ENCODE results near the gene FOXR1.
"Not testable (repeated sequence)": the region's sequence is repeated elsewhere in the genome, so short reads cannot be mapped to it uniquely, and the experiment has no call there.

The FOXR1 gene

DNA sequence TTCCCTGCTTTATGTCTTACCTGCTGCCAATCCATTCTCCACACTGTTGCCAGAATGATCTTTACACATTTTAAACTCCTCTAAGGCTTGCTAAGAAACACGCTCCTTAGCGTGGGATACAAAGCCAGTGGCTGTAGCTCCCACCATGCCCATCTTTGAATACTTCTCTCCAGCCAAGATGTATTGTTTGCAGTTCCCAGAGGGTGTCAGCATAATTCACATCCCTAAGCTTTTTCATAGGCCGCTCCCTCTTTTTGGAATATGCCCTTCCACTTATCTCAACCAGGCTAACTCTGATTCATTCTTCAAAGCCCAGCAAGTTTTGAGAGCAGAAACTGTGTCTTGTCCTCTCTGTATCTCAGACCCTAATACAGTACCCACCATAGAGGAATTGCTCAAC lies 23.6 kb upstream of the FOXR1 start:
- no peak for DNase-seq

DNA sequence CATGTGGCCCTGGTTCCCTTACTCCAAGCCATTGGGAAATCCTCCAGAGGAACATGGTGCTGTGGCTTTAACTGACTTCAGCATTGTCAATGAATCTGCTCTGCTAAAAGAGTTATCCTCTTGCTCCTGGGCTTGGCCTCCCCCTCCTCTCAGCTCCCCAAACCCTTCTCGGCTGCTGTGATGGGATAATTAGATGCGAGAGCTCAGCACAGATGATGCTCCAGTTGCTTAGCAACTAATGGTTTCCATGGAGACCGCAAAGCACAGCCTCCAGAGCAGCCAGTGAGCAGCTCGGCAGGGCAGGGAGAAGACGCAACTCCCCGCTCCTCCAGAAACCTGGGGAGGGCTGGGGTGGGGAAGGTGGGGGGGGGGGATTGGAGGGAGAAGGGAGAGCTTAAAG lies 18.3 kb upstream of the FOXR1 start:
- peak; percentile 29 for DNase-seq

DNA sequence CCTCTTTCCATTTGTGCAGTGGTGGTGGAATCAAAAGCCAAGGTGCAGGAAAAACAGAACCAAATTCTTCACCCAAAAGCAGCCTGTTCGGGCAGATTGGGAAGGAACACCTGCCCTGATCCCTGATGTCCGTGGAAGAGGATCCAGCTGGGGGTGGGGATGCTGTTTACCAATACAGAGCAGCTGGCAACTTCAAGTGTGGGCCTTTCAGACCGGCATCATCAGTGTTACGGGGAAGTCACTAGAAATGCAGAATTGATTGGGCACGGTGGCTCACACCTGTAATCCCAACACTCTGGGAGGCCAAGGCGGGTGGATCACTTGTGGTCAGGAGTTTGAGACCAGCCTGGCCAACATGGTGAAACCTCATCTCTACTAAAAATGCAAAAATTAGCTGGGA lies 17.6 kb upstream of the FOXR1 start:
- DNase-seq: not testable (repeated sequence)

DNA sequence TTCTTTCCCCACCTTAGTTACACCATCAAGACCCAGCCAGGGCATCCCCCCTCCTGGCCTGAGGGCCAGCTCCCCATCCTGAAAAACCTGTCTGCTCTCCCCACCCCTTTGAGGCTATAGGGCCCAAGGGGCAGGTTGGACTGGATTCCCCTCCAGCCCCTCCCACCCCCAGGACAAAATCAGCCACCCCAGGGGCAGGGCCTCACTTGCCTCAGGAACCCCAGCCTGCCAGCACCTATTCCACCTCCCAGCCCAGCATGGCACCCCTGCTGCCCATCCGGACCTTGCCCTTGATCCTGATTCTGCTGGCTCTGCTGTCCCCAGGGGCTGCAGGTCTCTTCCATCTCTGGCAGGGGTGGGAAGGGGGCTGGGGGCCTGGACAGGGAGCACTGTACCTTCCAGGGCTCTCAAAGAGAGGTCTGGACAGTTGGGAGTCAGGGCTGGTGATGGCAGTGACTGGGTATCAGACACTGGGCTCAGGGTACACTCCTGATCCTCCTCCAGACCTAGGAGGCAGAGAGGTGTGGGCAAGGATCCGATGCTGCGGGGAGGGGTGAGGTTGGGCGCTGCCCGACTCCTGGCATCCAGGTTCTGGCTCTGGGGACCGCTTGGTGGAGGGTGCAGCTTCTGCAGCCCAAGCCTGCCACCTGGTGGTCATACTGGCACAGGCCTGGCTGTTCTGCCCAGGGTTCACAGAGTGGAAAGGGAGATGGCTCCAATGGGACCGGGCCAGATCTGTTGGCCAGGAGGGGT lies 15.3 kb upstream of the FOXR1 start, which contains the start of gene UPK2:
TSS of gene UPK2 (plus strand) at position 205 of the 753 bp plus-strand sequence. CDS start at position 258, 53 bp downstream.
- peak; percentile 76 for DNase-seq

DNA sequence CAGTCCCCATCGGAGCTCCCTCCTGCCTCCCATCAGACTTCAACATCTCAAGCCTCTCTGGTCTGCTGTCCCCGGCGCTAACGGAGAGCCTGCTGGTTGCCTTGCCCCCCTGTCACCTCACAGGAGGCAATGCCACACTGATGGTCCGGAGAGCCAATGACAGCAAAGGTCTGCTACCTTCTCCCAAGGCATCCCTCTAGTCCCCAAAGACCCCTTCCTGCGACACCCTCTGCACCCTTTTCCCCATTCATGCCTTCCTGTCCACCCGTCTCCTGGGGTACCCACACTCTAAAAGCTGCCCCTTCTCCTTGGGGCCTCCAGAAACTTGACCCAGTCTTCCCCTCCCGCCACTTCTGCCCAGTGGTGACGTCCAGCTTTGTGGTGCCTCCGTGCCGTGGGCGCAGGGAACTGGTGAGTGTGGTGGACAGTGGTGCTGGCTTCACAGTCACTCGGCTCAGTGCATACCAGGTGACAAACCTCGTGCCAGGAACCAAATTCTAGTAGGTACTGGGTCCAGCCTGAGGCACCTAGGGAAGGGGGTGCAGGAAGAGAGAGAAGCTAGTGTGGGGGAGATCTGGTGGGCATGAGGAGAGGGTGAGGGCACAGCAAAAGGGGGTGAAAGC lies 14.6 kb upstream of the FOXR1 start:
- DNase-seq: no peak

DNA sequence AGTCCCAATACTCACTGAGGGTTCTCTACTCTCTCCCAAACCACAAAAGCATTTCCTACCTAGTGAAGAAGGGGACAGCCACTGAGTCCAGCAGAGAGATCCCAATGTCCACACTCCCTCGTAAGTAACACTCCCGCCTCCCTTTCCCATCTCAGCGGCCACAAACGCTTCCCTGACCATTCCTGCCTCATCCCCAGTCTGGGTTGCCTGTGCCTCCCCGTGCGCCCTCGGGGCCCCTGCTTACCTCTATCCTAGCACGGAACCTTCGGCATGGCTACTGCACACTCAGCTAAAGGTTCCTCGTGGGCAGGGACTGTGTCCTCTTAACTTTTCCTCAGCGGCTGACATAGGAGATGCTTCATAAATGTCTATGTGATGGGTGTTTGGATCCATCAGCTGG lies 14.0 kb upstream of the FOXR1 start:
- DNase-seq: no peak

DNA sequence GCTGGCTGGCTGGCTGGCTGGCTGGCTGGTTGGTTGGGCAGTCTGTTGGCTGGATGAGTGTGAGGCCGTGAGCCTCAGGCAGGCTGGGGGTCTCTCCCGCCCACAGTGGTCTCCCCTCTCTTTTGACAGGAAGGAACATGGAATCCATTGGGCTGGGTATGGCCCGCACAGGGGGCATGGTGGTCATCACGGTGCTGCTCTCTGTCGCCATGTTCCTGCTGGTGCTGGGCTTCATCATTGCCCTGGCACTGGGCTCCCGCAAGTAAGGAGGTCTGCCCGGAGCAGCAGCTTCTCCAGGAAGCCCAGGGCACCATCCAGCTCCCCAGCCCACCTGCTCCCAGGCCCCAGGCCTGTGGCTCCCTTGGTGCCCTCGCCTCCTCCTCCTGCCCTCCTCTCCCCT lies 13.6 kb upstream of the FOXR1 start:
- no peak for DNase-seq

DNA sequence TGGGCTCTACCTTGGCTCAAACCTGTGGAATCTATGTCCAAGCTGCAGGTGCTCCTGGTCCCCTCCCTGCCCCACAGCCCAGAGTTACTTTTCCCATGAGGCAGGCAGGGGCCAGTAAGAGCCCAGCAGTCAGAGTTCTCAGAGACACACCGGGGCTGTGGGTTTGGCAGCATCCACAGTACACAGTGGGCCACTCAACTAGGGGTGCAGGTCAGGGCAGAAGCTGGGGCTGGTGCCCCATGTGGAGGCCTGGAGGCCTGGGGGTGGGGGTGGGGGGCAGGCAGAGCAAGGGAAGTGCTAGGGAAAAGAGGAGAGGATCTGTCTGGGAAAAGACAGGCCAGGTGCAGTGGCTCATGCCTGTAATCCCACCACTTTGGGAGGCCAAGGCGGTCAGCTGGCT lies 13.0 kb upstream of the FOXR1 start:
- no peak for DNase-seq

DNA sequence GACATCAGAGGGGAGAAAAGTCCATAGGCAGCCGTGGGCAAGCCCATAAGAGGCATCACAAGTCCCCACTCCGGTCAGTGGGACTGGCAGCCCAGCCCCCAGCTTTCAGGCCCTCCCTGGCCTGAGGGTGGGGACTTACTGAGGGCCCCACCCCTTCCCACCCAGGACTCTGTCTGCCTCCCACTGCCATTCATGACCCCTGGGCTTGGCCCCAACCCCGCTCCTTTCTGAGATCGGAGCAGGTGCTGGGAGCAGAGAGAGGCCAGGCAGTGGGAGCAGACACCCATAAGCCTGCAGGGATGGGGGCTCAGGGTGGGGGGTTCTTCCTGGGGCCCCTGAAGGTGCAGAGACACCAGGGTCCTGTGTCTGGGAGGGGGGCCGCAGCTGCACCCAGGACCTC lies 10.4 kb upstream of the FOXR1 start:
- no peak for DNase-seq

DNA sequence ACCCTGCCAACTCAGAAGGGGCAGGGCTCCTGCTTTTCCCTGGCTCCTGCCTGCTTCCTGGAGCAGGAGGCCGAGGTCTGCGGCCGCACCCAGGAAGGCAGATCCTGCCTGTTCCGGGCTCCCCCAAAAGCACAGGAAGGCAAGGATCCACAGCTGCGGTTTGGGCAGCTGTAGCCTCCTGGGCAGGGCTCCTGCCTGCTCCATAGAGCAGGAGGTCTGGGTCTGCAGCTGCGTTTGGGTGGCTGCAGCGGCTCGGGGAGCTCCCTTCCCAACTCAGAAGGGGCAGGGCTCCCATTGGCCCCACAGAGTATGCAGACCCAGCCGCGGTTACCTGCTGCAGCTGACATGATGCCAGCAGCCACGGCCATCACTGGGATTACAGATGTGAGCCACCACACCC lies 10.0 kb upstream of the FOXR1 start:
- no peak for DNase-seq

DNA sequence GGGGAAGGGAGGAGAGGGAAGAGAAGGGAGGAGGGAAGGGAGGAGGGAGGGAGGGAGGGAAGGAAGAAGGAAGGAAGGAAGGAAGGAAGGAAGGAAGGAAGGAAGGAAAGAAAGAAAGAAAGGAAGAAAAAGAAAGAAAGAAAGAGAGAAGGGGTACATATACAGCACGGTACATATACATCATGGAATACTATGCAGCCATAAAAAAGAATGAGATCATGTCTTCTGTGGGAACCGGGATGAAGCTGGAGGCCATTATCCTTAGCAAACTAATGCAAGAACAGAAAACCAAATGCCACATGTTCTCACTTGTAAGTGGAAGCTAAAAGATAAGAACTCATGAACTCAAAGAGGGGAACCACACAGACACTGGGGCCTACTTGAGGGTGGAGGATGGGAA lies 2.1 kb upstream of the FOXR1 start:
- not testable (repeated sequence) for DNase-seq

DNA sequence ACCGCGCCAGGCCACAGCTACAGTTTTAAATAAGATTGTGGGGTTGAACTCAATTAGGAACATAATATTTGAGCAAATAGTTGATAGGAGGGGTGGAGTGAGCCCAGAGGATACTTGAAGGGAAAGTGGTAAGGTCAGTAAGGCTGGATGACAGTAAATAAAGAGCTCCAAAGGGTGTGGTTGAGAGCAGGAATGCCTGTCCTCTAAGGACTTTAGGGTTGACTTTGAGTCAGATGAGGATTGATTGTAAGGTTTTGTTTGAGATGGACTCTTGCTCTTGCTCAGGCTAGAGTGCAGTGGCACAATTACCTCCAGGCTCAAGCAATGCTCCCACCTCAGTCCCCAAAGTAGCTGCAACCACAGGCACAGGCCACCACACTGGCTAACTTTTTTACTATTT lies 2.4 kb downstream of the FOXR1 start:
- DNase-seq: no peak

DNA sequence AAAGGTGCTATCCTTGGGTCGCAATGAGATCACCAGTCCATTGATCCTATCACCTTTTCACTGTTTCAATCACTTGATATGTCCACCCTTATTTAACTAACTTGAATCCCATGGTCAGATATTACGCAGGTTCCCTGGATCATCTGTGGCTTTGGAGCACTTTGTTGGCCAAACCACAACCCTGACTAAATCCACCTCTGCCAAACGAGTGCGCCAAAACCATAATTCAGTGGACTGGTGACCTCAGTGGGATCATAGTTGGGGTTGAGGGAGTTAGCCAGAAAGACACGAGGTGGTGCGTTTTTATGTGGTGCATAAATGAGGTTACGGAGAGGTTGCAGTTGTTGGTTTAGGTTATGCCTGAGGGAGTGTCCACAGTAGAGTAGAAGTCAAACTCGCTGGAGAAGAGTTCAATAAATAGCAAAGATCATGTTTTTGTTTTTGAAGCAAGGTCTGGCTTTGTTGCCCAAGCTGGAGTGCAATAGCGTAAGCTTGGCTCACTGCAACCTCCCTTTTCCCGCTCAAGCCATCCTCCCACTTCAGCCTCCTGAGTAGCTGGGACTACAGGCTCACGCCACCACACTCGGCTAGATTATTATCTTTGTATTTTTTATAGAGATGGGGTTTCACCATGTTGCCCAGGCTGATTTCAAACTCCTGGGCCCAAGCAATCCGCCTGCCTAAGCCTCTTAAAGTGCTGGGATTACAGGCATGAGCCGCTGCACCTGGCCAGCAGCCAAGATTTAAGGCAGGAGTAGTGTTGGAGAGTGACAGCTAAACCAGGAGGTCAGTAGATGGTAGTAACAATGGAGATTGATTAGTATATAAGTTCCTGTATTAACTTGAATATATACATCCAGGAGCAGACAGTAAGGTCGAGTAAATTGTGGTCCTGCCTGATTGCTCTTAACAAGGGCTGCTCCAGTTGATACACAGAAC lies 4.5 kb downstream of the FOXR1 start:
- no peak for DNase-seq

DNA sequence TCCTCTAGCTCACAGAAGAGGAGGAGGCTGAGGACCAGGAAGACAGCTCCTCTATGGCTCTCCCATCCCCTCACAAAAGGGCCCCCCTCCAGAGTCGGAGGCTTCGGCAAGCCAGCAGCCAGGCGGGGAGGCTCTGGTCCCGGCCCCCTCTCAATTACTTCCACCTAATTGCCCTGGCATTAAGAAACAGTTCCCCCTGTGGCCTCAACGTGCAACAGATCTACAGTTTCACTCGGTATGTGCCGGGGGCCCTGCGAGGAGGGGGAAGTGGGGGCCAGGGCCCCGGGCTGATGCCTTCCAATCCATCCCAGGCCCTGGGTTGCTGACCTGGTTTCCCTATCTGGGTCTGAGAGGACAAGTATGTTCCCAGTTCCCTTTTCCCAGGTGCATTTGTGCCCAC lies 7.9 kb downstream of the FOXR1 start:
- no peak for DNase-seq

DNA sequence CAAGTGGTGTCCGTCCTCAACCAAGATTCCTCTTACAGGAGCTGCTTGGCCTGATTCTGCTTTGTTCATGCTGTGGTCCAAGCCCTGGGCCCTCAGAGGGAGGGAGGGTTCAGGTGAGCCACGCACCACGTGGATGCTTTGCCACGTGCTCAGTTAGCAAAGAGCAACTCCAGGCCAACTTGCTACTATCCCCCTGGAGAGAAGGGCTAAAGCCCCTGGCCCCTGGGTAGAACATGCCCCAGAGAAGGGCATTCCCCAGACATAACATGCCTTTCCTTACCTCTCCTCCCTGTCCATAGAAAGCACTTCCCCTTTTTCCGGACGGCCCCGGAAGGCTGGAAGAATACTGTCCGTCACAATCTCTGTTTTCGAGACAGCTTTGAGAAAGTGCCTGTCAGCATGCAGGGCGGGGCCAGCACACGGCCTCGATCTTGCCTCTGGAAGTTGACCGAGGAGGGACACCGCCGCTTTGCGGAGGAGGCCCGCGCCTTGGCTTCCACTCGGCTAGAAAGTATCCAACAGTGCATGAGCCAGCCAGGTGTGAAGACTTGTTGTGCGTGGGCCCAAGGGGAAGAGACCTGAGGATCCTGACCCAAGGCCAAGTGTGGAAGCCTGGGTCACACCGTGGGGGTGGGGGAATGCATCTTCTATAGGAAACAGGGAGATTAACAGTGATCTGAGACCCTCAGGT lies 8.8 kb downstream of the FOXR1 start:
- DNase-seq: no peak

DNA sequence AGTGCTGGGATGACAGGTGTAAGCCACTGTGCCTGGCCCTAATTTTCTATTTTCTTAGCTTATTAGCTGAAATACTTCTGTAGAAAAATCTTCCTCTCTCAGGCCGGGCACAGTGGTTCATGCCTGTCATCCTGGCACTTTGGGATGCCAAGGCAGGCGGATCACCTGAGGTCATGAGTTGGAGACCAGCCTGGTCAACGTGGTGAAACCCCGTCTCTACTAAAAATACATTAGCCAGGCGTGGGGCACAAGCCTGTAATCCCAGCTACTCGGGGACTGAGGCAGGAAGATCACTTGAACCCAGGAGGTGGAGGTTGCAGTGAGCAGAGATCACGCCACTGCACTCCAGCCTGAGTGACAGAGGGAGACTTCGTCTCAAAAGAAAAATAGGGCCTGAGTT lies 12.8 kb downstream of the FOXR1 start:
- DNase-seq: not testable (repeated sequence)

DNA sequence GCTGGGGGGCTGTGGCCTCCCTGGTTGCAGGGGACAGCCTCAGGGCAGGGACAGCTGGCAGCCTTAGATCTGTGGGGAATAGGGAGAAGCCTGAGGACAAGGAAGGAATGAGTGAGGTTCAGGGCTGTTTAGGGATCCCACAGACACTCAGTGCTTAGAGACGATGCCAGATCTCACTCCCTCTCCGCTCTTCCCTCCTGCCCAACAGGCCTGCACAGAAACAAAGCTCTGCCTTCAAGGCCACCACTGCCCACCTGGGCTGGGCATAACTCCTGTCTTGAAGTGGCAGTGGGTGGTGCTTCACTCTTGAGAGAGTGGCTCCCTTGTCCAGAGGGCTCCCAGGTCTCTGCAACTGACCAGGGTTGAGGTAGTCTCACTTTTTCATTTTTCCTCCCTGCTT lies 13.3 kb downstream of the FOXR1 start:
- DNase-seq: no peak

DNA sequence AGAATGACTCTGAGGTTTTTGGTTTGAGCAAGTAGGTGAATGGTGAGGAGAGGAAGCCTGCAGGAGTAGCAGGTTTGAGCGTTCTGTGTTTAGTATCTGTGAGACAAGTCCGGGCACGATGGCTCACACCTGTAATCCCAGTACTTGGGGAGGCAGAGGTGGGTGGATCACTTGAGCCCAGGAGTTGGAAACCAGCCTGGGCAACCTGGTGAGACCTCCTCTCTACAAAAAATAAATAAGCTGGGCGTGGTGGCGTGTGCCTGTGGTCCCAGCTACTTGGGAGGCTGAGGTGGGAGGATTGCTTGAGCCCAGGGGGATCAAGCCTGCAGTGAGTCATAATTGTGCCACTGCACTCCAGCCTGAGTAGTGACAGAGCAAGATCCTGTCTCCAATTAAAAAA lies 16.7 kb downstream of the FOXR1 start:
- DNase-seq: no peak

DNA sequence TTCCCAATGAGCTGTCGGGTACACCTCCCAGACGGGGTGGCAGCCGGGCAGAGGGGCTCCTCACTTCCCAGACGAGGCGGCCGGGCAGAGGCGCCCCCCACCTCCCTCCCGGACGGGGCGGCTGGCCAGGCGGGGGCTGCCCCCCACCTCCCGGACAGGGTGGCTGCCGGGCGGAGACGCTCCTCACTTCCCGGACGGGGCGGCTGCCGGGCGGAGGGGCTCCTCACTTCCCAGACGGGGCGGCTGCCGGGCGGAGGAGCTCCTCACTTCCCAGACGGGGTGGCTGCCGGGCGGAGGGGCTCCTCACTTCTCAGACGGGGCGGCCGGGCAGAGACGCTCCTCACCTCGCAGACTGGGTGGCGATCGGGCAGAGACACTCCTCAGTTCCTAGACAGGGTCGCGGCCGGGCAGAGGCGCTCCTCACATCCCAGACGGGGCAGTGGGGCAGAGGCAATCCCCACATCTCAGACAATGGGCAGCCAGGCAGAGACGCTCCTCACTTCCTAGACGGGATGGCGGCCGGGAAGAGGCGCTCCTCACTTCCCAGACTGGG lies 20.0 kb downstream of the FOXR1 start:
- DNase-seq: not testable (repeated sequence)

DNA sequence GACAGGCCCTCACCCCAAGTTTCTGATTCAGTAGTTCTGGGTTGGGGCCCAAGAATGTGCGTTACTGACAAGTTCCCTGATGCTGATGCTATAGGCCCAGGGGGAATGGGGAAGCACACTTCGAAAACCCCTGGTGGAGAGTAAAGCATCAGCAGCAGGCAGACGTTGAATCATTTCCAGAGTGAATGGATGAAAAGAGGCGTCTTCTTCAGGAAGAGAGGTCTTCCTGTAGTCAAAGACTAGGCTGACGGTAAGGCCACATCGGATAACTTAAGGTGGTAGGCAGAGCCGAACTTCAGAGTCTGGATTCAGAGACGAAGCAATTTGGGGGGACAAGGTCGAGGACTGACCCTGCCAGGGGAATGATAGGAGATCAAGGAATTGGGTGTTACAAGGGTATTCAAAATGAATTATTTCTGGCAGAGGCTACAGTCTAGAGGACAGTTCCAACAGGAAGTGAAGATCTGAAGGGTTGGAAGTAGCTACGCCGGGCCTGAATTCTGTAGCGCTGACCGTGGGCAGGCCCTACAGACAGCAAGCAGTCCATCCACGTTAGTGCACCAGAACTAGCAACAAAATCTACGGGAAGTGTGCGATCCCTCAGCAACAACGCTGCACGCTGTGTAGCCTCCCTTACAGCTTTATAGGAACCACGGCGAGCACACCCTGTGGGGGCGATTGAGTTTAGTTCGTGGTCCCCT lies 25.5 kb downstream of the FOXR1 start:
- peak; percentile 28 for DNase-seq

DNA sequence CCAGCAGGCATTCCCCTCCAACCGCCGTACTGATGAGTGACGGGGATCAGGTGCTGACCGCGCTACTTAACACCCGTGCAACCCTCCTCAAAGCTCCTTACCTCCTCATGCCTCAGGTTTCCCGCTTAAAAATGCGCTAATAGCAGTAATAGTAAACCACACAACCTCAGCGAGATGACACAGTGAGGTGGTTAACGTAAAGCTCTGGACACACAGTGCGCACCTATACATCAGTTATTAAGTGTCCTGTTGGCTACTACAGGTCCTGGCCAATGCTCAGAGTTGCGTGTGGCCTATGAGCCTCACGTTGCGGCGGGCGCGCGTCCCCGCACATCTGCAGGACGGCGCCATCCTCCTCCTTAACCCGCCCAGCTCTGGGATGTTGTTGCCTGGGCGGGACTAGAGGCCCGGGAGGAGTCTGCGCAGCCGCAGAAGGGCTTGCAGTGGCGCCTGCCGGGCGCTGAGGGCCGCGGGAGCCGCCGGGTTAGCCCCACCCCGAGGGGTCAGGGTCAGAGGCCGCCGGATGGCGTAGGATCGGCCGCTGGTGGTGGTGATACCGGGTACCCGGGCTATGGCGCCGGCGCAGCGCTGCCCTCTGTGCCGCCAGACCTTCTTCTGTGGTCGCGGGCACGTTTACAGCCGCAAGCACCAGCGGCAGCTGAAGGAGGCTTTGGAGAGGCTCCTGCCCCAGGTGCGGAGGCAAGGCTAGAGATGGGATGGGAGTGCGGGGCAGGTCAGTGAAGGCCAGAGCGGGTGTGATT lies 26.2 kb downstream of the FOXR1 start, which contains the start of gene CENATAC:
TSS of gene CENATAC (plus strand) at position 512 of the 761 bp plus-strand sequence. CDS start at position 572, 60 bp downstream.
- peak; percentile 87 for DNase-seq
